ENCODE data around the gene PCNX4.

The PCNX4 gene

DNA sequence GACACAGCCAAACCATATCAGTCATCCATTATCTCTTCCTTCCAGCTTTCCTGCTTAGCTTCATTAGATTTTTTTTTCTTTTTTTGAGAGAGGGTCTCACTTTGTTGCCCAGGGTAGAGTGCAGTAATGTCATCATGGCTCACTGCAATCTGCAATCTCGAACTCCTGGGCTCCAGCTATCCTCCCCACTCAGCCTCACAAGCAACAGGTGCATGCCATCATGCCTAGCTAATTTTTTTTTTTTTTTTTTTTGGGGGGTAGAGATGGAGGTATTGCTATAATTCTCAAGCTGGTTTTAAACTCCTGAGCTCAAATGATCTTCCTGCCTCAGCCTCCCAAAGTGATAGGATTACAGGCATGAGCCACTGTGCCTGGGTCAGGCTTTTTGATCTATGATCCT is 119.0 kb downstream of the PCNX4 start:
- DNase-seq, result no peak

- no peak for DNase-seq
These were observed 119.4 kb downstream of the PCNX4 start for GRCh38 chr14:60211153-60211552.

DNA sequence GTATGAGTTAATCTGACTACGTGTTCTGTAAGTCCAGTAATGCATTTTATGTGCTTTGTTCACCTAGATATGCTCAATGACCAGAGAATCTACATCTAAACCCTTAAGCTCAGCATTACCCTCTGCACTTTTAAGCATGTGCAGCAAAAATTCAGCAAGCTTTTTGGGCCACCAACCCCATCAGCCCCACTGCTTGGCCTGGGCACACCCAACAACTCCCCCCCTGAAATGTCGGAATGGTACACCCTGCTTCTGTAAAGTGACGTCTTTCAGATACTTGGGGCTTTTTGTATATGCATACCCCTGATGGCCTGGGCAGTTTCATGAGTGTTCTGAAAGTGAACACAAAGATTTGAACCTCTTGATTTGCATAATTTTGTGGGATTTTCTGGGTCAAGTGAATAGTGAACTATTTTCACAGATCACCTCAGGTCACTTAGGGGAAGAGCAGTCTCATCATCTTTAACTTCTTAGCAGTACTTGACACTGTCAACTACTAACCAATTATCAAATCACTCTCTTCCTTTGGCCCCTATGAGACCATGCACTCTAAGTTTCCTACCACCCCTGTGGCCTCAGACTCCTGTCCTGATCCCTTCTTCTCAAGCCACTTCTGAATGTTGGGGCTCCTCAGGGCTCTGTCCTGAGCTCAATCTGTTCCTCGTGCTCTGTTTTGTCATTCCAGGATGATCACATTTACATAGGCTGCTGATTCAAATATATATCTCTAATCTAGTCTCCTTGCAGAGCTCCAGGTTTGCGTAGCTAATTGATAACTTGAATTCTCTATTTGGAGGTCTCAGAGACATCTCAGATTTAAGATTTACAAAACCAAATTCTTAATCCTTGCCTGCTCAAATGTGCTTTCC is 121.0 kb downstream of the PCNX4 start:
- no peak for DNase-seq

GRCh38 chr14:60214003-60214402 is 122.3 kb downstream of the PCNX4 start:
- DNase-seq, result no peak

- DNase-seq, result no peak
These were observed 122.8 kb downstream of the PCNX4 start for GRCh38 chr14:60214415-60215126.

DNA sequence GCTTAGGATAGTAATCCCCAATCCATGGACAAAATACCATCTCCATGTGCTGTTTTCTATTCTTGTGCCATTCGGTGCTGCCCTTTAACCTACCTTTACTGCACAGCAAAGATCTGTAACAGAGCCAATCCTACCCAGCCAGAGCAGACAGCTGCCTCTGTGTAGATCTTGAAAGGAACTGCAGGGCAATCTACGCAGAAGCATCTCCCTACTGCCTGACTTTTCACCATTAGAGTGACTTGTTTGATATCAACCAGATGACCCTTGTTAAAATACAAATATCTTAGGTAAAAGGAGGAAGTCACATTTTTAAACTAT is 123.4 kb downstream of the PCNX4 start:
- DNase-seq, result no peak

DNA sequence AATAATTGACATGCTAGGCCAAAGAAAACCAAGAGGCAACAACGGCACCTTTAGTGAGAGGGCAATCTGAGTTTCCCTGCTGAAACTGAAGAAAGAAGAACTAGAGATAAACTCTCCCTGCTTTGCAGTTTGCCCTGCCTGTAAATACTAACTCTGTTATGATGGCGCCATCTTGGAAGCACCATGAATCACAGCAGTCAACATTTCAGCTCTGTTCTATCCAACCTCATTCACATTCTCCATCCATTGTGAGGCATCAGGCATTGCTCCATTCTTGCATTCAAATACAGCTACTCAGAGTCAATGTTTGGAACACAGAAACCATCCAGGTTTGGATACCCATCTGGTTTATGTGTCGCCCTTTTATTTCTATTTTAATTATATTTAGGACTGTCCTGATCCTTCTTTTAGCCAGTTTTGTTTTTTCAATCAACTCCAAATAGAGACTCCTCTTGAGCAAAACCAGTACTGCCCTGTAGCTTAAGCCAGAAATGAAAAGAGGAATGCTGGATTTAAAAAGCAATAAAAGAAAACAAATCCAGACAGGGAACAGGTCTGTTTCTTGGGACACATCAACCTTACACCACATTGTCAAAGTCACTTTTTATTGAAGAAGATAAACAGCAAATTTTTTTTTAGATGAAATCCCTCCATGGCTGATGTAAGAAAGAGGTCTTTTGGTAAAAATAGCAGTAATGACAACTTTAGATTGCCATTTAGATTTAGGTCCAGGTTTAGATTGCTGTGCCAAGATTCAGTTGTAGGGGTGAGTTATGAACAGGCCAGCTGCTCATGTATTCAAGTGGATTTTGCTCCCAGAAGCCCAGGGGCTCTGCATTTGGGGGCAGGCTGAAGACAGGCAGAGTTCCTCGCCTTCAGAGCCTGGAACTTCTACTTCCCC is 124.0 kb downstream of the PCNX4 start:
- no peak for DNase-seq

DNA sequence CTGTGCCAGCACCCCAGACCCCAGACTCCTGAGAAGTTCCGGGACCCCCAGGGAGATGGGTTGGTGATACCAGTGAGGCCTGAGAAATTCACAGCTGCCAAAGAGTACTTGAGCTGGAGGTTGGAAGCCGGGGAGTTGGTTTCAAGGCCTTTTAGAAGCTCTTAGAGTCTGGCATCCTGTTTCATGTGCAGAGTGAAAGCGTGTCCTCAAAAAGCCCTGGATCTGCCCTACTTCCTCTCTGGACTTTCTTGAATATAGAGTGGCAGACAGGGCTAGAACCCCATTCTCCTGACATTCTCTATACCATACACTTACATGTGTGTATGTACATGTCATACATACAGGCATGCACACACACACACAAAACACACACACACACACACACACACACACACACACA is 126.0 kb downstream of the PCNX4 start:
- DNase-seq, result no peak

All from activated CD4-positive, alpha-beta T cell treated with anti-CD3 and anti-CD28 coated beads for 1 hour (primary cell).